GM23338 (cell line): ENCODE data around the gene SBF2. TPM values are rescaled to one million over a fixed set of nuclear protein-coding genes. Genes with fewer than 3 reads are reported as not detected.

Experiments used
- ATAC-seq: fragments of 200-7000 bp; cut with Tn5 transposase; 3 replicates; pipeline ENCODE4 v1.9.1; 2020
- DNase-seq: peaks from one replicate; pipeline ENCODE4 v3.0.0-alpha.2; 2015; ENCODE audit warnings: low spot score
- H2AFZ ChIP-seq: fragments of 200-600 bp; sonication (generic); 2 replicates; pipeline ENCODE4 v1.8.0; 2016; ENCODE audit warnings: antibody characterized with exemption, mild to moderate bottlenecking, moderate library complexity
- H3F3A ChIP-seq: fragments of 200-600 bp; sonication (generic); replicated peaks from 2 replicates; pipeline ENCODE4 v1.8.0; 2017; ENCODE audit warnings: antibody characterized with exemption, mixed run types, low read depth
- H3K27ac ChIP-seq: fragments of 200-600 bp; sonication (generic); 2 replicates; pipeline ENCODE4 v1.6.1; 2016; ENCODE audit warnings: low read depth
- H3K27me3 ChIP-seq: fragments of 200-600 bp; sonication (generic); 2 replicates; pipeline ENCODE4 v1.8.0; 2016; ENCODE audit warnings: mild to moderate bottlenecking, mixed run types, moderate library complexity; ENCODE audit not compliant: insufficient read depth
- H3K36me3 ChIP-seq: fragments of 200-600 bp; sonication (generic); 2 replicates; pipeline ENCODE4 v1.8.0; 2016; ENCODE audit warnings: mild to moderate bottlenecking; ENCODE audit not compliant: insufficient read depth
- H3K4me1 ChIP-seq: fragments of 200-600 bp; sonication (generic); 2 replicates; pipeline ENCODE4 v1.8.0; 2016; ENCODE audit warnings: mild to moderate bottlenecking, moderate library complexity; ENCODE audit not compliant: insufficient read depth
- H3K4me2 ChIP-seq: fragments of 200-600 bp; sonication (generic); 2 replicates; pipeline ENCODE4 v1.7.1; 2017; ENCODE audit warnings: mixed run types
- H3K4me3 ChIP-seq: fragments of 200-600 bp; sonication (generic); 2 replicates; pipeline ENCODE4 v1.6.1; 2016; ENCODE audit warnings: mixed run types
- H3K79me2 ChIP-seq: fragments of 200-600 bp; sonication (generic); replicated peaks from 2 replicates; pipeline ENCODE4 v1.8.0; 2017; ENCODE audit warnings: mild to moderate bottlenecking; ENCODE audit not compliant: insufficient read depth
- H3K9me2 ChIP-seq: fragments of 200-600 bp; sonication (generic); 2 replicates; pipeline ENCODE4 v1.8.0; 2017; ENCODE audit not compliant: insufficient read depth
- H4K20me1 ChIP-seq: fragments of 200-600 bp; sonication (generic); replicated peaks from 2 replicates; pipeline ENCODE4 v1.8.0; 2017; ENCODE audit warnings: mild to moderate bottlenecking; ENCODE audit not compliant: insufficient read depth
- H3K27ac Mint-ChIP-seq: 2 replicates; pipeline ENCODE4 v1.8.0; 2020; ENCODE audit warnings: inconsistent platforms, mild to moderate bottlenecking, moderate library complexity, mixed read lengths
- H3K27me3 Mint-ChIP-seq: 3 replicates; pipeline ENCODE4 v1.8.0; 2022; ENCODE audit warnings: low read depth, mild to moderate bottlenecking, moderate library complexity, mixed read lengths, inconsistent platforms; ENCODE audit not compliant: insufficient read depth, poor library complexity
- H3K36me3 Mint-ChIP-seq: 3 replicates; pipeline ENCODE4 v1.8.0; 2021; ENCODE audit warnings: low read depth, mild to moderate bottlenecking, inconsistent platforms, moderate library complexity, mixed read lengths
- H3K4me1 Mint-ChIP-seq: 3 replicates; pipeline ENCODE4 v1.8.0; 2020; ENCODE audit warnings: mild to moderate bottlenecking, inconsistent platforms, mixed read lengths
- H3K4me3 Mint-ChIP-seq: 3 replicates; pipeline ENCODE4 v1.8.0; 2021; ENCODE audit warnings: moderate library complexity, mild to moderate bottlenecking, inconsistent platforms, mixed read lengths
- H3K9me3 Mint-ChIP-seq: 3 replicates; pipeline ENCODE4 v1.8.0; 2020; ENCODE audit warnings: moderate library complexity, mild to moderate bottlenecking, inconsistent platforms, mixed read lengths
- CREB1 ChIP-seq: fragments of 250-450 bp; sonication (Bioruptor Pico); IDR thresholded peaks from 2 replicates; pipeline ENCODE4 v1.5.0; 2020; ENCODE audit warnings: low read depth, mild to moderate bottlenecking, moderate library complexity
- CTCF ChIP-seq, 2 experiments: fragments of 200-600 bp in 1 of 2; sonication (generic) in 1 of 2; conservative IDR thresholded peaks; 2 replicates each; pipeline versions ENCODE4 v1.5.1 to v1.6.1; 2016 to 2017; ENCODE audit warnings: antibody characterized with exemption in 2 of 2, low read depth in 2 of 2, mild to moderate bottlenecking in 2 of 2, moderate library complexity in 1 of 2
- ETS1 ChIP-seq: IDR thresholded peaks from 2 replicates; pipeline ENCODE4 v1.6.1; 2016; ENCODE audit warnings: antibody characterized with exemption
- EZH2 ChIP-seq: fragments of 200-600 bp; sonication (generic); IDR thresholded peaks from one replicate; pipeline ENCODE4 v1.8.0; 2017; ENCODE audit warnings: antibody characterized with exemption, mild to moderate bottlenecking, low read depth; ENCODE audit not compliant: unreplicated experiment
- JUNB ChIP-seq: IDR thresholded peaks from one replicate; pipeline ENCODE4 v1.6.1; 2016; ENCODE audit warnings: antibody characterized with exemption; ENCODE audit not compliant: unreplicated experiment
- NANOG ChIP-seq: IDR thresholded peaks from 2 replicates; pipeline ENCODE4 v1.6.1; 2016; ENCODE audit warnings: antibody characterized with exemption, borderline replicate concordance
- POLR2AphosphoS5 ChIP-seq: IDR thresholded peaks from 2 replicates; pipeline ENCODE4 v1.6.1; 2016; ENCODE audit warnings: antibody characterized with exemption, low read depth
- ZNF331 ChIP-seq: fragments of 250-450 bp; sonication (Bioruptor Pico); IDR thresholded peaks from 2 replicates; pipeline ENCODE4 v1.5.0; 2020; ENCODE audit warnings: low read depth, mild to moderate bottlenecking, moderate library complexity
- ZNF462 ChIP-seq: fragments of 250-450 bp; sonication (Bioruptor Pico); IDR thresholded peaks from 2 replicates; pipeline ENCODE4 v1.5.0; 2020; ENCODE audit warnings: mild to moderate bottlenecking, moderate library complexity
- polyA plus RNA-seq: library from polyadenylated mRNA; unstranded; fragments of >200 nt; fragmentation: Nextera tagmentation; extraction: Ambion mirVana; gene quantifications from 2 replicates; pipeline ENCODE4 v1.2.1, GENCODE V29; 2016
- total RNA-seq: library from RNA; depleted of rRNA; stranded (reverse); fragments of >200 nt; shearing (Covaris generic); gene quantifications from 2 replicates; pipeline ENCODE4 v1.2.3, GENCODE V29; 2014

SBF2 gene
- total and polyA plus RNA-seq, 2 experiments from 2014 or later, result 25.6 to 53.5 TPM

- H3K9me2 ChIP-seq, result no peaks in the 10 kb centered on the region
- Mint-ChIP-seq H3K9me3 (no peaks in the 10 kb centered on the region), H3K4me1 (peaks cover 49% of the 10 kb centered on the region), H3K27me3 (peaks cover 2% of the 10 kb centered on the region), H3K27ac (peak overlapping the region; percentile 90), H3K4me3 (no peak overlapping the region; the same call in 2 of the 3 replicates), H3K36me3 (peaks cover 7% of the 10 kb centered on the region; the same call in 2 of the 3 replicates)
- peak; percentile 41 for DNase-seq
- no peaks in the 10 kb centered on the region for H3K27me3 ChIP-seq
- H3F3A ChIP-seq, result no peaks in the 10 kb centered on the region
- H3K79me2 ChIP-seq, result no peaks in the 10 kb centered on the region
- peak overlapping the region; percentile 10; the same call in 1 of the 2 replicates for H3K4me2 ChIP-seq
- TF ChIP-seq POLR2AphosphoS5 (no peak), CREB1 (CRISPR knock-in tag) (no peak), NANOG (no peak), ZNF331 (CRISPR knock-in tag) (no peak)
- peaks cover 28% of the 10 kb centered on the region for H3K4me1 ChIP-seq
- peak overlapping the region; percentile 93 for H3K27ac ChIP-seq
- H3K4me3 ChIP-seq, result no peak overlapping the region
- H2AFZ ChIP-seq, result no peak overlapping the region
- H4K20me1 ChIP-seq, result no peaks in the 10 kb centered on the region
- no peaks in the 10 kb centered on the region for H3K36me3 ChIP-seq
- ATAC-seq, result peak; percentile 75
Measured at GRCh38 chr11:9905501-9905951, 388.5 kb downstream of the SBF2 start.

GRCh38 chr11:9903579-9903978 lies 390.4 kb downstream of the SBF2 start:
- no peak overlapping the region for H3K4me2 ChIP-seq
- H3F3A ChIP-seq, result no peaks in the 10 kb centered on the region
- H3K4me1 ChIP-seq, result peaks cover 28% of the 10 kb centered on the region
- H3K4me1 Mint-ChIP-seq, result peaks cover 52% of the 10 kb centered on the region
- peaks cover 2% of the 10 kb centered on the region for H3K27me3 Mint-ChIP-seq
- H3K27ac ChIP-seq, result no peak overlapping the region
- H3K36me3 Mint-ChIP-seq, result peaks cover 5% of the 10 kb centered on the region; the same call in 1 of the 3 replicates
- H3K79me2 ChIP-seq, result no peaks in the 10 kb centered on the region
- H3K9me2 ChIP-seq, result no peaks in the 10 kb centered on the region
- ATAC-seq, result no peak
- DNase-seq, result no peak
- no peak overlapping the region for H2AFZ ChIP-seq
- no peak overlapping the region for H3K4me3 ChIP-seq
- H3K9me3 Mint-ChIP-seq, result no peaks in the 10 kb centered on the region
- H3K36me3 ChIP-seq, result no peaks in the 10 kb centered on the region
- no peak overlapping the region; the same call in 2 of the 3 replicates for H3K4me3 Mint-ChIP-seq
- H4K20me1 ChIP-seq, result no peaks in the 10 kb centered on the region
- H3K27me3 ChIP-seq, result no peaks in the 10 kb centered on the region
- peak overlapping the region; percentile 64; the same call in 1 of the 2 replicates for H3K27ac Mint-ChIP-seq
- TF ChIP-seq ZNF462 (CRISPR knock-in tag), result no peak
- no peak for TF ChIP-seq ETS1
- no peak for TF ChIP-seq NANOG
- no peak for TF ChIP-seq EZH2
- TF ChIP-seq CTCF (conservative IDR thresholded peaks at IDR 0.05; ENCODE audit: low read depth in 2 of 2), result no peak
- no peak for TF ChIP-seq POLR2AphosphoS5
- no peak for TF ChIP-seq JUNB
